Tibial artery (tissue), 4 donors: ENCODE measurements around the gene SCN9A.

Experiments used
- DNase-seq, 2 donors: peaks; one replicate each; pipeline ENCODE4 v3.0.0-alpha.2; 2019
- H3K27ac ChIP-seq, 2 donors: fragments of 200-600 bp; sonication (generic) in 1 of 2; 1 replicate in 1 of 2; 2 replicates in 1 of 2; pipeline ENCODE4 v1.5.1; 2018 to 2019; ENCODE audit warnings: mild to moderate bottlenecking in 1 of 2
- H3K27me3 ChIP-seq, 2 donors: fragments of 200-600 bp; sonication (generic) in 1 of 2; one replicate each; pipeline versions ENCODE4 v1.5.1 to v1.6.0; 2016 to 2019
- H3K36me3 ChIP-seq, 3 donors: fragments of 200-600 bp; sonication (generic) in 2 of 3; one replicate each; pipeline ENCODE4 v1.5.1; 2016 to 2019; ENCODE audit warnings: mild to moderate bottlenecking in 2 of 3
- H3K4me1 ChIP-seq, 4 donors: fragments of 200-600 bp; sonication (generic) in 2 of 4; 1 replicate in 3 of 4; 2 replicates in 1 of 4; pipeline ENCODE4 v1.5.1; 2016 to 2019
- H3K4me3 ChIP-seq, 2 donors: fragments of 200-600 bp; sonication (generic) in 1 of 2; 1 replicate in 1 of 2; 2 replicates in 1 of 2; pipeline ENCODE4 v1.5.1; 2018 to 2019; ENCODE audit warnings: mild to moderate bottlenecking in 2 of 2
- H3K9me3 ChIP-seq, 3 donors: fragments of 200-600 bp; sonication (generic) in 1 of 3; one replicate each; pipeline ENCODE4 v1.5.1; 2016 to 2019
- intact Hi-C: fragments of 100-400 bp; cut with DNase I; formaldehyde crosslinking; loops from one replicate; pipeline ENCODE4 v1.15.0; 2023; ENCODE audit warnings: low total_unique reads
- TF ChIP-seq, protein P1 (sequence below), 2 experiments: fragments of 200-600 bp in 1 of 2; fragments of 450-650 bp in 1 of 2; IDR thresholded peaks; one replicate each; pipeline ENCODE4 v1.5.1; 2017 to 2019; ENCODE audit warnings: antibody characterized with exemption in 2 of 2, mild to moderate bottlenecking in 1 of 2, moderate library complexity in 1 of 2

Gene SCN9A

DNA sequence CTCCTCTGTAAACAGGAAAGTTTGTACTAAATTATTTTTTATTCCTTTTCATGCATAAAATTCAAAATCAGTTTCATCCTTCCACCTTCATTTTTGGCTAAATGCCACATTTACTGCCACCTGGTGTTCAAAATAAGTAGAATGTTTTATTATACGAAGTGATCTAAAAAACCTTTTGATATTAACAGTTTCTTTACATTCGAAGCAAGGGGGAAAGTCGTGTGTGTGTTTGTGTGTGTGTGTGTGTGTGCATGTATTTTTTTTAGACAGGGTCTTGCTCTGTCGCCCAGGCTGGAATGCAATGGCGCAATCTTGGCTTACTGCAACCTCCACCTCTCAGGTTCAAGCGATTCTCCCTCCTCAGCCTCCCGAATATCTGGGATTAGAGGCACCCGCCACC, 9.0 kb upstream of the SCN9A start:
- TF ChIP-seq, protein P1, sequence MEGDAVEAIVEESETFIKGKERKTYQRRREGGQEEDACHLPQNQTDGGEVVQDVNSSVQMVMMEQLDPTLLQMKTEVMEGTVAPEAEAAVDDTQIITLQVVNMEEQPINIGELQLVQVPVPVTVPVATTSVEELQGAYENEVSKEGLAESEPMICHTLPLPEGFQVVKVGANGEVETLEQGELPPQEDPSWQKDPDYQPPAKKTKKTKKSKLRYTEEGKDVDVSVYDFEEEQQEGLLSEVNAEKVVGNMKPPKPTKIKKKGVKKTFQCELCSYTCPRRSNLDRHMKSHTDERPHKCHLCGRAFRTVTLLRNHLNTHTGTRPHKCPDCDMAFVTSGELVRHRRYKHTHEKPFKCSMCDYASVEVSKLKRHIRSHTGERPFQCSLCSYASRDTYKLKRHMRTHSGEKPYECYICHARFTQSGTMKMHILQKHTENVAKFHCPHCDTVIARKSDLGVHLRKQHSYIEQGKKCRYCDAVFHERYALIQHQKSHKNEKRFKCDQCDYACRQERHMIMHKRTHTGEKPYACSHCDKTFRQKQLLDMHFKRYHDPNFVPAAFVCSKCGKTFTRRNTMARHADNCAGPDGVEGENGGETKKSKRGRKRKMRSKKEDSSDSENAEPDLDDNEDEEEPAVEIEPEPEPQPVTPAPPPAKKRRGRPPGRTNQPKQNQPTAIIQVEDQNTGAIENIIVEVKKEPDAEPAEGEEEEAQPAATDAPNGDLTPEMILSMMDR (IDR thresholded peaks at IDR 0.05), result peak; percentile 38 to 49
- H3K4me3 ChIP-seq, result no peak overlapping the region
- H3K4me1 ChIP-seq, result no peaks in the 10 kb centered on the region
- no peaks in the 10 kb centered on the region for H3K36me3 ChIP-seq
- no peak overlapping the region for H3K27ac ChIP-seq
- H3K27me3 ChIP-seq, result no peaks in the 10 kb centered on the region
- intact Hi-C loops, result no loop called here
- no peak for DNase-seq
- no peaks in the 10 kb centered on the region for H3K9me3 ChIP-seq

DNA sequence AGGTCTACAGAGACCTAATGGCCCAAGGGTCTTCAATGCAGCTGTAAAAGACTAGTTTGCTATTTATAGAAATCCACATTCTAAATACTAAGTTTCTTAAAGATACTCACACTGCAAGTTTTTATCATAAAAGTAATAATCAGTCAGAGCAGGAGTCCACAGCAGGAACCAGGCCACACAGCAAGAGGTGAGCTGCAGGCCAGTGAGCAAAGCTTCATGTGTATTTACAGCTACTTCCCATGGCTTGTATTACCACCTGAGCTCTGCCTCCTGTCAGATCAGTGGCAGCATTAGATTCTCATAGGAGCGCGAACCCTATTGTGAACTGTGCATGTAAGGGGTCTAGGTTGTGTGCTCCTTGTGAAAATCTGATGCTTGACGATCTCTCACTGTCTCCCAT, 6.7 kb upstream of the SCN9A start:
- Histone ChIP-seq H3K27ac (no peak overlapping the region), H3K4me1 (no peaks in the 10 kb centered on the region), H3K36me3 (no peaks in the 10 kb centered on the region), H3K27me3 (no peaks in the 10 kb centered on the region), H3K4me3 (no peak overlapping the region), H3K9me3 (no peaks in the 10 kb centered on the region)
- no peak for DNase-seq
- intact Hi-C loops, result no loop called here
- TF ChIP-seq, protein P1 (IDR thresholded peaks at IDR 0.05), result no peak

DNA sequence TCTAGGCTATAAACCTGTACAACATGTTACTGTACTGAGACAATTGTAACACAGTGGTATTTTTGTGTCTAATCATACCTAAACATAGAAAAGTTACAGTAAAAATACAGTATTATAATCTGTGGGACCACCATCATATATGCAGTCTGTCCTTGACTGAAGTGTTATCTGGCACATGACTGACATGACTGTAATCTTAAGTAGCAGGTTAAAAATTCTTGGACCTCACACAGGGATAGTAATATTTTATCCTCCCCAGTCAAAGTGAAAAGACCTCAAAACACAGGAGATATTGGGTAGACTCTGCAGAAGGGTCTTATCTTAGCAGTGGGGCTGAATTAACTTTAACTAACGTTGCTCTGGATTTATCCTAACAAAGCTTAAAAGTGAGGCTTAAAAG, 4.9 kb upstream of the SCN9A start:
- TF ChIP-seq, protein P1 (IDR thresholded peaks at IDR 0.05), result no peak
- Histone ChIP-seq H3K4me1 (peaks cover 0 to 4% (median under 1%) of the 10 kb centered on the region in 4 donors), H3K27ac (no peak overlapping the region), H3K27me3 (no peaks in the 10 kb centered on the region), H3K4me3 (no peak overlapping the region), H3K9me3 (no peaks in the 10 kb centered on the region), H3K36me3 (no peaks in the 10 kb centered on the region)
- no peak for DNase-seq
- intact Hi-C loops, result no loop called here

DNA sequence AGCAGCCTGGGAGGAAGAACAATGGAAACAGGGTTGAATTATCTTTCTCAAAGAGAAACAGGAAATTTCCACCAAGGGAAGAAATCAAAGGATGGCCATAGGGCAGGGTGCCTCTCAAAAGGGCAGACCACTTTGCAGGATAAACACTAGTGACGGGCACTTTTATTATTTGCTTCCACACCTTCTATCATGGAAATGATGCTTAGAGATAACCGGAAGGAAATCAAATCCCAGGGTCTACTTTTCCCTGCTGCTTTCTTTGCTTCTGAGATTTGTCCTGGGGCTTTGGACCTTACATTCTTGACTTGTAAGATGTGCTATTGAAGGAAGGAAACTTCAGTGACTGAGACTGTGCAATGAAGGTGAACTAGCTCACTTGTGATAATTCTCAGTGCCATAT, 1.1 kb upstream of the SCN9A start:
- Histone ChIP-seq H3K4me1 (peaks cover 0 to 12% (median 8%) of the 10 kb centered on the region in 4 donors), H3K4me3 (peak overlapping the region in 1 of 2 donors; percentile 53), H3K36me3 (no peaks in the 10 kb centered on the region), H3K9me3 (no peaks in the 10 kb centered on the region), H3K27me3 (no peaks in the 10 kb centered on the region), H3K27ac (peak overlapping the region in 1 of 2 donors; percentile 50)
- intact Hi-C loops, result loop anchor here (10.0 kb wide), 1 partner anchor 312 kb away; no protein-coding TSS in a partner anchor
- no peak for DNase-seq
- TF ChIP-seq, protein P1 (IDR thresholded peaks at IDR 0.05), result no peak

DNA sequence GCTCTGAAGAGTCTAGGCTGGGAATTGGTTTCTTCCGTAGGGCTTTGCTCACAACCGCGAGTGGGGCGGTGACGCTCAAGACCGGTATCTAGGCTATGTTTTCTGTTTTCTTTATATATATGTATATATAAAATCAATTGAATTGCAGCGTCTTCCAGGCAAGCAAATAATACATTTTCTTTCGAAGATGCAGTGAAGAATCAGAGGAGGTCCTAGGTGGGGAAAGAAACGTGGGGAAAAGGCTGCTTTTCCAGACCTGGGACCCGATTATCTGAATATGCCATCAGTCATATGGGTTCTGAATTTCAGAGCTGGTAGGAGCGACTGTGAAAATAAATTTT, 714 bp upstream of the SCN9A start:
- Histone ChIP-seq H3K36me3 (no peaks in the 10 kb centered on the region), H3K27me3 (no peaks in the 10 kb centered on the region), H3K4me1 (peaks cover 0 to 12% (median 8%) of the 10 kb centered on the region in 4 donors), H3K4me3 (peak overlapping the region; percentile 53 to 65), H3K9me3 (no peaks in the 10 kb centered on the region), H3K27ac (peak overlapping the region; percentile 50 to 62)
- intact Hi-C loops, result loop anchor here (10.0 kb wide), 1 partner anchor 312 kb away; no protein-coding TSS in a partner anchor
- no peak for DNase-seq
- TF ChIP-seq, protein P1 (IDR thresholded peaks at IDR 0.05), result no peak
